ENCODE data around the gene OCRL. TPM values are rescaled to one million over a fixed set of nuclear protein-coding genes. Genes with fewer than 3 reads are reported as not detected.
A peak's percentile ranks its signal among the peaks of the same experiment; 100 is the strongest.

OCRL gene
- total and polyA plus RNA-seq, 4 donors: 8.6 to 20.2 (median 14.0) TPM

DNA sequence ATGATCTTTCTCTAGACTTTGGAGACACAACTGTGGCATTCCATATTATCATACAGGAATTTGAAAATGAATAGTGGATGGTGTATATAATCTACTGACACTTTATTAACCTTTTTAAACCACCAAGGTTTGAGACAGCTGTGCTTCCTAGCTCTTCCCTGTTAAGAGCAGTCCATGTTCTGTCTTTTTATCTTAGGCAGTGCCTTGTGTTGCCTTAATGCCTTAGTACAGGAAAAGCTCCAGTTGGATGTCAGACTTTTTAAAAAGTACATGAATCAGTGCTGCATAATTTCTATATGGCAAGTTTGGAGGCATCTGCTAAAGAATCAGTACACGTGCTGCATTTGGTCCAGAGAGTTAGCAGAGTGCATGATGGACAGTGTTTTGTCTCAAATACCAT, 45.1 kb downstream of the OCRL start:
- peaks cover 0 to 20% (median 8%) of the 10 kb centered on the region in 4 donors for H3K36me3 ChIP-seq (ENCODE audit: control insufficient read depth in 4 of 4, insufficient read depth in 4 of 4, low read length in 4 of 4)
- no peak for TF ChIP-seq CTCF (IDR thresholded peaks at IDR 0.05; ENCODE audit: control extremely low read depth, extremely low read depth)
- DNase-seq (no peak), ATAC-seq (ENCODE audit: insufficient read depth, low FRiP score) (no peak)
- H3K27me3 ChIP-seq (ENCODE audit: control insufficient read depth in 3 of 3, insufficient read depth in 3 of 3, low read length in 2 of 3): peaks cover 3 to 7% (median 5%) of the 10 kb centered on the region in 3 donors
- H3K27ac ChIP-seq (ENCODE audit: low read depth in 1 of 2, low read length in 1 of 2): no peak overlapping the region
- H3K9ac ChIP-seq (ENCODE audit: insufficient read depth in 1 of 2, low read length in 2 of 2): no peak overlapping the region
- WGBS, 2 donors: 50 to 88% methylated on average over 1 of the region's 1 CpG
- H3K4me1 ChIP-seq (ENCODE audit: control insufficient read depth in 5 of 5, insufficient read depth in 5 of 5, low read length in 5 of 5): no peaks in the 10 kb centered on the region
- no peak overlapping the region for H3K4me3 ChIP-seq
- H3K9me3 ChIP-seq (ENCODE audit: control insufficient read depth in 4 of 4, insufficient read depth in 3 of 4, low read length in 3 of 4): peaks cover 0 to 2% (median 0%) of the 10 kb centered on the region in 4 donors

GRCh38 chrX:129585691-129586090, 45.6 kb downstream of the OCRL start:
- Histone ChIP-seq H3K4me1 (ENCODE audit: control insufficient read depth in 5 of 5, insufficient read depth in 5 of 5, low read length in 5 of 5) (no peaks in the 10 kb centered on the region), H3K4me3 (no peak overlapping the region), H3K9ac (ENCODE audit: insufficient read depth in 1 of 2, low read length in 2 of 2) (no peak overlapping the region), H3K36me3 (ENCODE audit: control insufficient read depth in 4 of 4, insufficient read depth in 4 of 4, low read length in 4 of 4) (peaks cover 2 to 20% (median 11%) of the 10 kb centered on the region in 4 donors), H3K27ac (ENCODE audit: low read depth in 1 of 2, low read length in 1 of 2) (no peak overlapping the region), H3K27me3 (ENCODE audit: control insufficient read depth in 3 of 3, insufficient read depth in 3 of 3, low read length in 2 of 3) (peaks cover 3 to 7% (median 5%) of the 10 kb centered on the region in 3 donors), H3K9me3 (ENCODE audit: control insufficient read depth in 4 of 4, insufficient read depth in 3 of 4, low read length in 3 of 4) (peaks cover 0 to 2% (median 0%) of the 10 kb centered on the region in 4 donors)
- no peak for TF ChIP-seq CTCF (IDR thresholded peaks at IDR 0.05; ENCODE audit: control extremely low read depth, extremely low read depth)
- DNase-seq (peak in 2 of 3 donors; percentile 18 to 47), ATAC-seq (ENCODE audit: insufficient read depth, low FRiP score) (no peak)
- WGBS, 2 donors: 45 to 60% methylated on average over 3 of the region's 3 CpGs

GRCh38 chrX:129586446-129586845, 46.4 kb downstream of the OCRL start:
- no peak for TF ChIP-seq CTCF (IDR thresholded peaks at IDR 0.05; ENCODE audit: control extremely low read depth, extremely low read depth)
- H3K9me3 ChIP-seq (ENCODE audit: control insufficient read depth in 4 of 4, insufficient read depth in 3 of 4, low read length in 3 of 4): peaks cover 0 to 2% (median 0%) of the 10 kb centered on the region in 4 donors
- H3K36me3 ChIP-seq (ENCODE audit: control insufficient read depth in 4 of 4, insufficient read depth in 4 of 4, low read length in 4 of 4): peaks cover 2 to 20% (median 13%) of the 10 kb centered on the region in 4 donors
- no peak overlapping the region for H3K9ac ChIP-seq (ENCODE audit: insufficient read depth in 1 of 2, low read length in 2 of 2)
- DNase-seq (no peak), ATAC-seq (ENCODE audit: insufficient read depth, low FRiP score) (no peak)
- H3K4me3 ChIP-seq: no peak overlapping the region
- no peak overlapping the region for H3K27ac ChIP-seq (ENCODE audit: low read depth in 1 of 2, low read length in 1 of 2)
- no peaks in the 10 kb centered on the region for H3K4me1 ChIP-seq (ENCODE audit: control insufficient read depth in 5 of 5, insufficient read depth in 5 of 5, low read length in 5 of 5)
- H3K27me3 ChIP-seq (ENCODE audit: control insufficient read depth in 3 of 3, insufficient read depth in 3 of 3, low read length in 2 of 3): peaks cover 0 to 7% (median 5%) of the 10 kb centered on the region in 3 donors
- WGBS, 2 donors: 82 to 95% methylated on average over 4 of the region's 4 CpGs

DNA sequence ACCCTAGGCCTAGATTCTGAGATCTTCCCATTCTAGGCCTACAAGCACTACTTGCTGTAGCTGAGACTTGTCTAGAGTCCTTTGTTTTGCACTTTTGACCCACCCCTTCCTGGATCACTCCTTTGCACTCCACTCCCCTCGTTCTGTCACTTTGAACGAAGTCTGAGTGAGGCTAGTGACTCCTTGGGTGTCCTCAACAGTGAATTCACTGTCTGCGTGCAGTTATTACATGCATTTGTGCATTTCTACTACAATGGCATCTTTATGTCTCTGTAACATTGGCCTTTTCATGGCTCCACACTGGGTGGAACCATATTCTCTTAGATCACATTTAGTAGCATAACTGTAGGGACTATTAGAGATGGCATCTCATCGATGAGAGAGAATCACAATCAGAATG, 50.5 kb downstream of the OCRL start:
- DNase-seq: no peak
- no peak for ATAC-seq (ENCODE audit: insufficient read depth, low FRiP score)
- 66 to 96% methylated on average over 4 of the region's 4 CpGs for WGBS, 2 donors
- Histone ChIP-seq H3K4me3 (no peak overlapping the region), H3K4me1 (ENCODE audit: control insufficient read depth in 5 of 5, insufficient read depth in 5 of 5, low read length in 5 of 5) (no peaks in the 10 kb centered on the region), H3K27me3 (ENCODE audit: control insufficient read depth in 3 of 3, insufficient read depth in 3 of 3, low read length in 2 of 3) (peaks cover 0 to 11% (median 7%) of the 10 kb centered on the region in 3 donors), H3K27ac (ENCODE audit: low read depth in 1 of 2, low read length in 1 of 2) (no peak overlapping the region), H3K36me3 (ENCODE audit: control insufficient read depth in 4 of 4, insufficient read depth in 4 of 4, low read length in 4 of 4) (peaks cover 2 to 20% (median 13%) of the 10 kb centered on the region in 4 donors), H3K9me3 (ENCODE audit: control insufficient read depth in 4 of 4, insufficient read depth in 3 of 4, low read length in 3 of 4) (peaks cover 0 to 3% (median 0%) of the 10 kb centered on the region in 4 donors), H3K9ac (ENCODE audit: insufficient read depth in 1 of 2, low read length in 2 of 2) (no peak overlapping the region)
- no peak for TF ChIP-seq CTCF (IDR thresholded peaks at IDR 0.05; ENCODE audit: control extremely low read depth, extremely low read depth)

All from lung (tissue), 12 donors.